Measurements from ENCODE around the gene NEXMIF.

Gene NEXMIF

DNA sequence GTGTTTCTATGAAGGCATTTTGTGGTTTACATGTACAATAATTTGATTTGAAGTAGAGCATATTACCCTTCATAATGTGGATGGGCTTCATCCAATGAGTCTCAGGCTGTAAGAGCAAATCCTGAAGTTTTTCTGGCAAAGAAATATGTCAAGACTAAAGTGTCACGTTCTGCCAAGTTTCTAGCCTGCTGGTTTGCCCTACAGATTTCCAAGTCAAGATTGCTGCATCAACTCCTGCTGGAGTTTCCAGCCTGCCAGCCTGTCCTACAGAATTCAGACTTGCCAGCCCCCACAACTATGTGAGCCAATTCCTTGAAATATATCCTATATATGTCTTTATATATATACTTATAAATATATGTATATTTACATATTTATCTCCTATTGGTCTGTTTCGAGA lies 240.8 kb downstream of the NEXMIF start:
- H3K27ac ChIP-seq = no peak overlapping the region
- TF ChIP-seq CTCF (IDR thresholded peaks at IDR 0.05) (no peak), ZFX (IDR thresholded peaks at IDR 0.05; ENCODE audit: borderline replicate concordance) (no peak)
